K562 (cell line): ENCODE results near the gene KRT14. TPM values are rescaled to one million over a fixed set of nuclear protein-coding genes. Genes with fewer than 3 reads are reported as not detected.
"Not testable (repeated sequence)": the region's sequence is repeated elsewhere in the genome, so short reads cannot be mapped to it uniquely, and the experiment has no call there.

Experiments
- ATAC-seq: fragments of 200-7000 bp; cut with Tn5 transposase; 3 replicates; pipeline ENCODE4 v1.9.1; 2020; ENCODE audit warnings: moderate library complexity
- BruUV-seq: library from RNA; stranded (reverse); fragments of 400-500 nt; replicated peaks from 2 replicates; lab custom pipeline; 2021; lab: Mats Ljungman, UMichigan
- CTCF ChIA-PET: fragments of 300-600 bp; formaldehyde crosslinking; extraction: SDS; loops from one replicate; lab custom pipeline; 2021; ENCODE audit warnings: low intra/inter-chr PET ratio; lab: Yijun Ruan, JAX
- POLR2A ChIA-PET: fragments of 300-600, 350-650 bp; sonication (Branson Sonifier 250); formaldehyde crosslinking; extraction: SDS; loops from one replicate; lab custom pipeline; 2021; ENCODE audit warnings: antibody characterized with exemption, inconsistent platforms; lab: Yijun Ruan, JAX
- DNase-seq, 4 experiments: peaks; one replicate each; pipeline versions ENCODE4 v3.0.0 to v3.0.0-alpha.2; 2011 to 2018; ENCODE audit warnings: low spot score in 3 of 4, mixed read lengths in 3 of 4; ENCODE audit errors: extremely low read depth in 1 of 4
- FAIRE-seq: peaks from 2 replicates; lab custom pipeline; 2011; peaks lifted over from hg19 to GRCh38; lab: Jason Lieb, UNC
- H2AFZ ChIP-seq: 2 replicates; pipeline ENCODE4 v1.6.0; 2011; ENCODE audit warnings: low read depth, low read length, control low read depth, inconsistent platforms
- H3K27ac ChIP-seq: fragments of 200-600 bp; 3 replicates; pipeline ENCODE4 v1.8.0; 2011; ENCODE audit warnings: low read depth, mild to moderate bottlenecking, control low read depth, inconsistent platforms, low read length, moderate library complexity, mixed read lengths; ENCODE audit errors: extremely low read depth
- H3K27me3 ChIP-seq, 2 experiments: fragments of 300-600 bp in 1 of 2; 2 replicates in 1 of 2; 3 replicates in 1 of 2; pipeline versions ENCODE4 v1.6.0 to v1.8.0; 2011; ENCODE audit warnings: inconsistent platforms in 2 of 2, low read length in 2 of 2, mild to moderate bottlenecking in 1 of 2, mixed read lengths in 1 of 2, moderate library complexity in 1 of 2; ENCODE audit not compliant: control insufficient read depth in 2 of 2, insufficient read depth in 2 of 2
- H3K36me3 ChIP-seq: fragments of 300-600 bp; 3 replicates; pipeline ENCODE4 v1.8.0; 2011; ENCODE audit warnings: mild to moderate bottlenecking, low read length, inconsistent platforms; ENCODE audit not compliant: control insufficient read depth, insufficient read depth
- H3K4me1 ChIP-seq, 2 experiments: fragments of 200-600 bp in 1 of 2; replicated peaks in 1 of 2; 2 replicates in 1 of 2; 3 replicates in 1 of 2; pipeline versions ENCODE4 v1.5.1 to v1.8.0; 2011; ENCODE audit warnings: inconsistent platforms in 2 of 2, low read length in 2 of 2, mild to moderate bottlenecking in 1 of 2, mixed read lengths in 1 of 2, moderate library complexity in 1 of 2; ENCODE audit not compliant: control insufficient read depth in 2 of 2, insufficient read depth in 2 of 2
- H3K4me2 ChIP-seq: 2 replicates; pipeline ENCODE4 v1.6.1; 2011; ENCODE audit warnings: low read length, control low read depth, inconsistent platforms, mixed read lengths; ENCODE audit not compliant: insufficient read depth
- H3K4me3 ChIP-seq: fragments of 200-600 bp; sonication (generic), shearing (Covaris generic); 2 replicates; pipeline ENCODE4 v1.5.1; 2016; ENCODE audit warnings: control low read depth, inconsistent platforms
- H3K79me2 ChIP-seq: fragments of 200-600 bp; 3 replicates; pipeline ENCODE4 v1.8.0; 2011; ENCODE audit warnings: low read length, inconsistent platforms; ENCODE audit not compliant: control insufficient read depth, insufficient read depth
- H3K9ac ChIP-seq, 2 experiments: 2 replicates each; pipeline versions ENCODE4 v1.6.0 to v1.6.1; 2011; ENCODE audit warnings: low read depth in 2 of 2, low read length in 2 of 2, control low read depth in 1 of 2, inconsistent platforms in 1 of 2, mild to moderate bottlenecking in 1 of 2, mixed read lengths in 1 of 2; ENCODE audit not compliant: insufficient read depth in 1 of 2
- H3K9me1 ChIP-seq: one replicate; pipeline ENCODE4 v1.6.0; 2011; ENCODE audit warnings: inconsistent platforms, mild to moderate bottlenecking, low read length, moderate library complexity; ENCODE audit not compliant: control insufficient read depth, insufficient read depth
- H3K9me3 ChIP-seq: replicated peaks from 2 replicates; pipeline ENCODE4 v1.5.1; 2011; ENCODE audit warnings: low read depth, low read length, inconsistent platforms; ENCODE audit not compliant: control insufficient read depth, insufficient read depth
- H4K20me1 ChIP-seq: replicated peaks from 2 replicates; pipeline ENCODE4 v1.6.1; 2011; ENCODE audit warnings: low read length, inconsistent platforms, mixed read lengths; ENCODE audit not compliant: control insufficient read depth, insufficient read depth
- TAF1 ChIP-seq: IDR thresholded peaks from 2 replicates; pipeline ENCODE4 v1.6.1; 2011; ENCODE audit warnings: mild to moderate bottlenecking, low read length, moderate library complexity; ENCODE audit not compliant: insufficient read depth, control insufficient read depth, severe bottlenecking; ENCODE audit errors: extremely low read depth
- WGBS: fragments of 100-300 bp; shearing (Covaris generic); methylation state at CpG from one replicate; pipeline ENCODE4 v1.1.6; 2016; ENCODE audit warnings: low coverage, mixed read lengths; ENCODE audit not compliant: insufficient coverage; ENCODE audit errors: missing lambda C conversion rate; 5-methylcytosine and 5-hydroxymethylcytosine counted together
- in situ Hi-C: fragments of 300-500 bp; cut with MboI; formaldehyde crosslinking; loops from 4 replicates; pipeline ENCODE4 v1.15.0; 2018; ENCODE audit warnings: inconsistent platforms, mixed read lengths
- intact Hi-C: fragments of 100-400 bp; cut with micrococcal nuclease; formaldehyde crosslinking; loops from 2 replicates; pipeline ENCODE4 v1.14.2; 2022
- polyA plus RNA-seq, 8 experiments: library from polyadenylated mRNA; depleted of rRNA in 4 of 8; stranded (reverse) in 5 of 8; unstranded in 3 of 8; fragments of >200 nt; fragmentation: Nextera tagmentation in 2 of 8; fragmentation: Illumina TruSeq in 1 of 8; extraction: Ambion mirVana in 2 of 8; extraction: Trizol in 1 of 8; gene quantifications; 2 replicates each; pipeline versions ENCODE4 v1.2.1 to v1.2.3, GENCODE V29; 2011 to 2014; ENCODE audit warnings: inconsistent platforms in 1 of 8, missing spikeins in 1 of 8
- total RNA-seq, 7 experiments: library from RNA; depleted of rRNA in 6 of 7; stranded (reverse); fragments of >200 nt in 6 of 7; fragmentation: Illumina TruSeq in 2 of 7; extraction: Trizol in 2 of 7; gene quantifications; 2 replicates each; pipeline versions ENCODE4 v1.2.1 to v1.2.3, GENCODE V29; 2011 to 2021; ENCODE audit warnings: low replicate concordance in 1 of 7

Gene KRT14
- total and polyA plus RNA-seq, 9 of the 15 experiments (the other 6 are each of a cell fraction or from before 2014, with no cell fraction given): 0.22 TPM; not detected in 8

DNA sequence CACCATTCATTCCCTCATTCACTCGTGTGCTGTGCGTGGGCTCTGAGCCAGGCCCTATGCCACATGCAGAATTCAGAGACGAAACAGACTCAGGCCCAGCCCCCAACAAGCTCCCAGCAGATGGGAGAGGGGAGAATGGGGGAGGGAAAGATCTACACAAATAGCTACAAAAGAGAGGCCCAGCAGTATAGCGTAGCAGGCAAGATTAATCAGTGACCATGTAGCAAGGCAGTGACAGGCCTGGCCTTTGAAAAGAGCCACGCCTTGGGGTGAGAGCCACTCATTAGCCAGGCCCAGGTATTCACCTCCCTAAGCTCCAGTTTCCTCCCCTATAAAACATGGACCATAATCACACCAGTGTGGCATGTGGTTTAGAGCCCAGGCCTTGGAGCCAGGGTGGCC, 42.2 kb downstream of the KRT14 start:
- H3K4me1 ChIP-seq: peaks cover 35% of the 10 kb centered on the region in 2 experiments

DNA sequence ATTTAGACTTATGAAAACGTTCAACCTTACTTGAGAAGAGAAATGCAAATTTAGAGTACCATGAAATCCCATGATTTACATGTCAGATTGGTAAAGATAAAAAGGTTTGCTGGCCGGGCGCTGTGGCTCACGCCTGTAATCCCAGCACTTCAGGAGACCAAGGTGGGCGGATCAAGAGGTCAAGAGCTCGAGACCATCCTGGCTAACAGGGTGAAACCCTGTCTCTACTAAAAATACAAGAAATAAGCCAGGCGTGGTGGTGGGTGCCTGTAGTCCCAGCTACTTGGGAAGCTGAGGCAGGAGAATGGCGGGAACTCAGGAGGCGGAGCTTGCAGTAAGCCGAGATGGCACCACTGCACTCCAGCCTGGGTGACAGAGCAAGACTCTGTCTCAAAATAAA, 43.9 kb downstream of the KRT14 start:
- H3K4me2 ChIP-seq, in situ Hi-C loops, H3K9ac ChIP-seq, H4K20me1 ChIP-seq, intact Hi-C loops, ATAC-seq, H3K27me3 ChIP-seq, H3K27ac ChIP-seq, H3K4me3 ChIP-seq, H3K36me3 ChIP-seq, BruUV-seq, DNase-seq, H3K79me2 ChIP-seq, FAIRE-seq, H3K9me3 ChIP-seq, H3K9me1 ChIP-seq, H2AFZ ChIP-seq: not testable (repeated sequence)
- peaks cover 21 to 23% of the 10 kb centered on the region in 2 experiments for H3K4me1 ChIP-seq
- WGBS: 28% methylated on average over 10 of the region's 10 CpGs
- ChIA-PET POLR2A (interaction anchor here (0.6 to 2.8 kb wide), 3 partner anchors 10 to 51 kb away, joined by 3 to 17 read pairs (median 8); partner anchors contain the start of gene KRT19), CTCF (interaction anchor here (0.6 kb wide), 1 partner anchor 323 kb away, joined by 5 read pairs; no protein-coding TSS in a partner anchor)

More for the DNA sequence above, 42.2 kb downstream of the KRT14 start:
- no peaks in the 10 kb centered on the region for H3K27me3 ChIP-seq
- H3K9me1 ChIP-seq: no peaks in the 10 kb centered on the region
- no peaks in the 10 kb centered on the region for H4K20me1 ChIP-seq
- H3K9me3 ChIP-seq: no peaks in the 10 kb centered on the region
- H3K4me2 ChIP-seq: peak overlapping the region; percentile 30
- H3K4me3 ChIP-seq: no peak overlapping the region
- ATAC-seq (no peak), DNase-seq (peak in 2 of 4 experiments; percentile 33 to 49), FAIRE-seq (peak; percentile 65)
- TF ChIP-seq TAF1: no peak
- H3K27ac ChIP-seq: no peak overlapping the region
- in situ Hi-C loops (no loop called here), intact Hi-C loops (no loop called here)
- no TSS peak for BruUV-seq
- POLR2A ChIA-PET: interaction anchor here (0.6 to 1.2 kb wide), 6 partner anchors 8 to 1253 kb away, joined by 3 to 5 read pairs (median 3); no protein-coding TSS in a partner anchor
- CTCF ChIA-PET: no interaction called here
- peak overlapping the region in 1 of 2 experiments; percentile 66; a peak in 1 of 4 replicates for H3K9ac ChIP-seq
- H3K79me2 ChIP-seq: no peaks in the 10 kb centered on the region
- H2AFZ ChIP-seq: peak overlapping the region; percentile 80
- no peaks in the 10 kb centered on the region for H3K36me3 ChIP-seq
- WGBS: 25% methylated on average over 5 of the region's 5 CpGs
